Fibroblast of skin of left quadriceps (primary cell): ENCODE data around the gene CIZ1.
"Not testable (repeated sequence)": the region's sequence is repeated elsewhere in the genome, so short reads cannot be mapped to it uniquely, and the experiment has no call there.

ENCODE experiments used
- DNase-seq, 2 experiments: peaks; one replicate each; pipeline ENCODE4 v3.0.0-alpha.2; 2013; ENCODE audit warnings: low read depth in 2 of 2

CIZ1 gene

DNA sequence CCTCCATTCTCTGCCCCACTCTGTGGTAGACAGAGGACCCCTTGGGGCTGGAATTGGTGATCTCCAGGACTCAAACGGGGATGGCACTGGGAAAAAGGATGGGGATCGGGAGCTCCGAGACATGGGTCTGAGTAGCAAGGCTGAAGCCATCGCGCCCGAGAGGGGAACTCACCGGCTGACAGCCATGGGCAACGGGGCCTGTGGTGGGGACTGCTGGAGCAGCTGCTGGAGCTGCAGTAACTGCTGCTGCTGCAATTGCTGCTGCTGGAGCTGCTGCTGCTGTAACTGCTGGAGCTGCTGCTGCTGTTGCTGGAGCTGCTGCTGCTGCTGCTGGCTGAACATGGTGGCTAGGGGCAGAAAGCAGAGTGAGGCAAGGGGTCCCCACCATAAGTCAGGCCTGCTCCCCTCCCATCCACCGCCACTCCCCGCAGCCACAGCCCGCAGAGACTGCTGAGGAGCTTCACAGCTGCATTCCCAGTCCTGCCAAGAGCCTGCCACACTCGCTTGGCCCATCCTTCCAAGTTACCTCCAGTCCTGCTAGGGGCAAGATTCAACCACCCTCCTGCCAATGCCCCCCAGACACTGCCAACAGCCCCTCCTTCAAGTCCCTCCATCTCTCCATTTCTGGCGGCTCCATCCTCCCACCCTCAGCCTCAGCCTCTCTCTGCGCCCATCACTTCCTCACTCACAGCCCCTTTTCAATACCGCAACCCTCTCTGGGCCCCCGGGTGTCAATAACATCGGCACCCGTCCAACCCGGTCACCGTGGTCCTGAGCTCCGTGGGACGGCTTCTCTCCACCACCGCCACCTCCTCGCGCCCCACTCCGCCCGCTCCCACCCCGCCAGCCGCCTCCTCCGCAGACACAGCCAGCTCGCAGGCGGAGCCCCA, 611 bp downstream of the CIZ1 start:
- DNase-seq = no peak

DNA sequence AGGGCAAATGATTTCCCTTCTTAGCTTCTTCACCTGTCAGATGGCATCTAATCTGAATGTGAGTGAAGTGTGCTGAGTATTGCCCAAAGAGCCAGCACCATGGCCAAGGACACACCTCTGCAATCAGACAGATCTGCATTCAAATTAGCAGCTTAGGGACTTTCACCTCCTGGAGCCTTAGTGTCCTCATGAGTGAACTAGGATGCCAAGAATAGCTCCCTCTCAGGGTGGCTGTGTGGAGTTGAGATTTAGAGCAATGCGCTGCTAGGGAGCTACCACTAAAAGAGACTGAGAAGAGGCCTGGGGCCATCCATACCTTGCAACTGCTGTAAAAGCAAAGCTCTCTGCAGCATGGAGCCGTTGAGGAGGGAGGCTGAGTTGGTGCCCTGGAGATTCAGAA, 1.4 kb downstream of the CIZ1 start:
- no peak for DNase-seq

DNA sequence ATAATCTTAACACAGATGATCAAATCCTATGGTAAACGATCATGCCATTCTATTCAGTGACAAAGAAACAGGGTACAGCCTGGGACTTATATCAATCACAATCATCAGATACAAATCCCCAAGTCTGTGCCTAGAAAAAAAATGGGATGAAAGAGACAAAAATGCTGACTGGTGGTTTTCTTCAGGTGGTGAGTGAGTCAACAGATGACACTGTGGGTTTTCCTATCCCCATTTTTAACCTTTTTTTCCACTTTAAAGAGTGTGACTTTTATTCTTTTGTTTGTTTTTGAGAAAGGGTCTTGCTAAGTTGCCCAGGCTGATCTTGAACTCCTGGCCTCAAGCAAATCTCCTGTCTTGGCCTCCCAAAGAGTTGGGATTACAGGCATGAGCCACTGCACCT, 3.2 kb downstream of the CIZ1 start:
- DNase-seq = no peak

DNA sequence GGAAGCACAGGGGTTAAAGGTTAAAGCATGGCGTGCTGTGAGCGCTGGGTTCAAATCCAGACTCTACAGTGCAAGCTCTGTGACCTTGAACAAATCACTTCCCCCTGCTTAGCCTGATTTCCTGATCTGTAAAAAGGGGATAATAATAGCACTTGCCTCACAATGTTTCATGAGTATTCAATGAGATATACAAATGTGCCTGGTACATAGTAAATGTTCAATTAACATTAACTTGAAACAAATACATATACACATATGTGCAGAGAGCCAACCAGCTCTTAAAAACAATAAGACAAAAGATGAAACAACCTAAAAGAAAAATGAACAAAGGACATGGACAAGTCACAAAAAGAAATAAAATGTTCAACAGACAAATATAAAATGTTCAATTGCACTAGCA, 4.0 kb downstream of the CIZ1 start:
- DNase-seq = no peak

DNA sequence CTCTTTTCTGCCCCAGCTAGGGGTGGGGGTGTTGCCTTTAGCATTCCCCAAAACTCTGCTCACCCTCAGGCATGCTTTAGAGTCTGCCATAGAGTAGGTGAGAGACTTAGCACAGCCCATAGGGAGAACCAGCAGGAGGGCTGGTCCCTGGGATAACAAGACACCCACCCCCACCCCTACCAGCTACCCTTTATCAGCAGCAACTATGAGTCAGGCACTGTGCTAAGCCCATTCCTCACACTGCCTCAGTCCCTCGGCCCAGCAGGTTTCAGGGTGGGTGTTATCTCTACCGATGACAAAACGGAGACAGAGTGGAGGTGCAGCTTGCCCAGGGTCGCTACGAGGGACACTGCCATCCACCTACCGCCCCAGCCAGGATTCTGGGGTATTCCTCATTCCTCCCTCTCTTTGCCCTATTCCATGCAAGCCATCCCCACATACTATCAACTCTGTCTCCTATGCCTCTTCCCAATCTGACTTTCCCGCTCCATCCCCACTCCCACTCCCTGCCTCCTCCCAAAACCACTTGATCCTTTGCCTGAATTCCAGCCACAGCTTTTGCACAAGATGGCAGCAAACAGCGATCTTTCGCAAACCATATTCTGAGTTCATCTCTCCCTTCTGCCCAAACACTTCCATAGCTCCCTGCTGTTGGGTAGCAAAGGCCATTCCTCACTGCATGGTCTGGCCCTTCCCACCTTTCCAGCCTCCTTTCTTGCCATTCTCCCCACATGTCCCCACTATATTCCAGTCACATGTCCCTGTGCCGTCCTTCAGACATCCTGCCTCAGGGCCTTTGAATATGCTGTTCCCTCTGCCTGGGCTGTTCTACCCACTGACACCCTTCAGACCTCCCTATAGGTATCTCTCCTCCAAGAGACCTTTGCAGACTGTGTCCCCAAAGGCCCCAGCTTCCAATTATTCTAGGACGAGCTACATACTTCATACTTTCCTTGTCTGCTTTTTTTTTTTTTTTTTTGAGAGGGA, 5.1 kb downstream of the CIZ1 start:
- DNase-seq = no peak

DNA sequence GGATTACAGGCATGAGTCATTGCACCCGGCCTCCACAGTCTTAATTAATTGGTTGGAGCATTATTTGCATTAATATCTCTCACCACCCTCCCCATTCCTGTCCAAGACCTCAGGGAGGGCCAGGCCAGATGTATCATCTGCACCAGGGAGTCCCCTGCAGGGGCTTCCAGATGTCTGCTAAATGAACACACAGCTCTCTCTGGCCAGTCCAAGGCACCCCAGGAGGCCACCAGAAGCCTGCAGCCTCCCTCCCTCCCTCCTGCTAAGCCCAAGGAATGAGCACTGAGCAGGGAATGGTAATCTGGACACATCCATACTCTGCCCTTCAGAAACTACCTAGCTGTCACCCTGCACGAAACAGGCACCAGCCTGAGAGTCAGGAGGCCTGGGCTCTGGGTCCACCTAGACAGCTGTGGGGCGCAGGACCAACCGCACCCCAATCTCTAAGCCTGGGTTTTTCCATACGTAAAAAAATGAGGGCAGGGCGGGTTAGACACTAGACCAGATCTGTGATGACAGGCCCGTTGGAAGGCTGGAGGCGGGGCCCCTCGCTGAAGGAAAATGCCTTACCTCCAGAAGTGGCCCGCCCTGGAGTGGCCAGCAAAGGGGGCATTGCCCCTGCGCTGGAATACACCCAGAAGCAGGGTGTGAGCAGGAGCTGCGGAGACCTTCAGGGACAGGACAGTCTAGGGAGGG, 8.3 kb downstream of the CIZ1 start:
- DNase-seq = no peak

DNA sequence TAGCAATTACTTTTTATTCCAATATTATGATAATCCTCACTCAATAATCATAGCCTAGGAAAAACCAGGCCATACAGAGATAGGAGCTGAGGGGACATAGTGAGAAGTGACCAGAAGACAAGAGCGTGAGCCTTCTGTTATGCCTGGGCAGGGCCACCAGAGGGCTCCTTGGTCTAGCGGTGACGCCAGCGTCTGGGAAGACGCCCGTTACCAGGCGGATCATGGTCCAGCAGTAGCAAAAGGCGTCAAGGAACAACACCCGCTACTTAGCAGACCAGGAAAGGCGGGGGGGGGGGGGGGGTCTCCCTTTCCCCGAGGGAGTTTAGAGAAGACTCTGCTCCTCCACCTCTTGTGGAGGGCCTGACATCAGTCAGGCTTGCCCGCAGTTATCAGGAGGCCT, 9.9 kb downstream of the CIZ1 start:
- not testable (repeated sequence) for DNase-seq

DNA sequence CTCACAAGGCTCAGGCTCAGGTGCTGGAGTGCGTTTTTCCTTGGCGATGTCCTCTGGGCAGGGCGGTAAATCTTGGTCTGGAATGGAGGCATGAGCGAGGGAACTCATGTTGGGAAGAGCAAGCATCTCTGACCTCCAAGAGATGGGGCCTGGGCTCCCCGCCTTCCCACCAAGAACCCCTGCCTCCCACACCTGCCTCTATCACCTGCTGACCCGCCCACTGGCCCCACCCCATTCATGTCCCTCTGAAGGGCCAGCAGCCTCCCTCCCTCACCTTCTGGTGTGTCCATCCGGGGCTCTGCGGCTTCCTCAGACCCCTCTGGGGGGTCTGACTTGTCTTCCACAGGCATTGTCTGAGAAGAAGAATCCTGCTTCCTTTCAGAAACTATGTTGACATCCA, 10.9 kb downstream of the CIZ1 start:
- no peak for DNase-seq

DNA sequence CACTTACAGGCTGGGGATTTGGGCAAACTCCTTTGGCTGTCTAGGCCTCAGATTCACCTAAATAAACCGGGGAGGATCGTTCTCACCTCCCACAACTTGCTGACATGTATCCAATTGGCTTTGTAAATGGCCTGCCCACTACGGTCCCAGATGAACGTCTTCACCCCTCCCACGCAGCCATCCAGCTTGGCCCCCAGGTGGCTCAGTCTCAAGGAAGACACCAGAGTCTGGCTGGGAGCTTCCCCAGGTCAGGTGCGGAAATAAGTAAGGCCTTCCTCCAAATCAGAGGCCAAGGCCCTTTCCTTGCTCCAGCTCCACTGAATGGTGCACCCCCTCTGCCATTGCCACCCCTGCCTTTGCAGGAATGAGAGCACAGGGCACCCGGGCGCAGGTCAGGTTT, 11.4 kb downstream of the CIZ1 start:
- no peak for DNase-seq

DNA sequence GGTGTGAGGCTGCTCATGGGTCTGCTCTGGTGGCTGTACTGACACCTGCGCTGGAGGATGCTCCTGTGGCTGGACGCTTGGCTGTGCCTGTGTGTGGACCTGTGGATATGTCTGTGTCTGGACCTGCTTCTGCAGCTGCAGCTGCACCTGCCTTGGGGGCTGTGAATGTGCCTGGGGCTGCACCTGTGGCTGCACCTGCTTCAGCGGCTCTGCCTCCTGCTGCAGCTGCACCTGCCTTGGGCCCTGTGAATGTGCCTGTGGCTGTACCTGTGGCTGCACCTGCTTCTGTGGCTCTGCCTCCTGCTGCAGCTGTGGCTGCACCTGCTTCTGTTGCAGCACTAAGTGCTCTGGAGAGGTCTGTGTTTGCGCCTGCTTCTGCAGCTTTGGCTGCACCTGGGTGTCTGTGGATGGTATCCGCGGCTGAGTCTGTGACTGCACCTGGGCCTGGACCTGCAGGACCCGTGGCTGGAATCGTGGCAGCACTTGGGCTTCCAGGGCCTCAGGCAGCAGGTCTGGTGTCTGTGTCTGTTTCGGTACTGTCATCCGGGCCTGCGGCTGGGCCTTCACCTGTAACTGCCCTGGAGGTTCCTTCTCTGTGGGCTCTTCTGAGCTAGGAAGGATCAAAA, 12.5 kb downstream of the CIZ1 start:
- no peak for DNase-seq

DNA sequence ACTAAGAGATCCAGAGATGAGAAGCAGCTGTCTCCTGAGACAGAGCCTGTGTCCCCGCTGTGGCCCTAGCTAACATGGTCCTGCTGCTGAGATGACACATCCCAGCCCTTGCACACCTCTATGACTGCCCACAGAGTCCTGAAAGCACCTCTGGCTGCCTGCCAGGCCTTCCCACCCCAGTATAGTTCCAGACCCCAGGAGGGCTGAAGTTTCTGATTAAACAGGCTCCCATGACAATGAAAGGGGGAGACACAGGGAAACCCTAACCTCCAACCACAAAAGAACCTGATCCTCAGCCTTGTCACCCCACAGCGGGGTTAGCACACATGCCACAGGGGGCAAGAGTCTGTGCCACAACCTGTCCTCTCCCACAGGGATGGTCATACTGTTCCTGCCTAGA, 15.6 kb downstream of the CIZ1 start:
- DNase-seq = no peak

DNA sequence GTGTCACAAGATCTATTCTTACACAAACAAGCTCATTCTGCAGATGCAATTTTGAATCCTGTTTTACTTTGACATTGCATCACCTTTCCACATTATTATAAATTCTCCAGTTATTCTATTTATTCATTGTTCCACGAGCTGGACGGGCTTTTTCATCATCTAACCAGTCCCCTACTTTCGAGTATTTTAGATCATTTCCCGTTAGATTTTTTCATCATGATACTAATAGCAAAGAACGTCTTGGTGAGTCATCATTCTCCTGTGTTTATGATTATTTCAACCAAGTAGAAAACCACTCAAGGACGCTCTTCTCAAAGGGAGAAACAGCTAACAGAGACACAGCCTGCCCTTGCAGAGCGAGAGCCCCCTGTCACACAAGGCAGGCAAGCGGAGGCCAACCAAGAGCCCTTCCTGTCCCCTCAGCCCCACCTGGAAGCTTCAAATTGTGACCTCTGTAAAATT, 16.2 kb downstream of the CIZ1 start:
- no peak for DNase-seq

DNA sequence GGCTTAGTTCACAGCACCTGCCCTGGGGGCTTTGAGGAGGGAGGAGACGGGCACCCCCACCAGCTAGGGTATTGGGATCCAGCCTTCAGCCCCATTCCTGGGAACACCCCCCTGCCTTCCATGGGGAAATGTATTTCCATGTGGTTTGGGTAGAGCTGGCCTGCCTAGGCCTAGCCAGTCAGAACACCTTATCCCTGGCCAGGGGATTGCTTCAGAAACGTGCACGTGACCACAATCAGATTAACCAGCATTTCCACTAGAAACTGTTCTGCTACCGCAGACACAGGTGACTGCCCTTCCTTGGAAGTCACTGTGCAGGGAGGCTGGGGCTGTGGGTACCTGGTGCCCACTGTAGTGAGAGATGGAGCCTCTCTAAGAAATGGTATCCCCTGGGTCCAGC, 17.3 kb downstream of the CIZ1 start:
- DNase-seq = no peak

DNA sequence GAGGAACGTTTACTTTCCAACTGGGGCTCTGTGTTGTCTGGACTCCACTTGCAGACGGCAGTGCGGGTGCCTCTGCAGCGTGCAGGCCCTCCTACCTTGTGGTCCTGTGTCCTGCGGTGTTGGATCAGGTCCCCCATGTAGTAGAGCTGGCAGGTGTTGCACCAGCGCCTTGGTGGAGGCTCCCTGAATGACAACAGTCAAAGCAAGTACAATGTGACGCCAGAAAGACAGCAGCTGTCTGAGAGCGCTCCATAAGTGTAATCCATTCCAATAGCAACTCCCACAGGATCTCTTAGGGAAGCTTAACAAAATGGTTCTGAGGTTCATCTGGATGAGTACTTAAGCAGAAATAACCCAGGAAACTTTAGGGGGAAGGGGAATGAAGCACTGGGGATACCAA, 21.4 kb downstream of the CIZ1 start:
- no peak for DNase-seq

DNA sequence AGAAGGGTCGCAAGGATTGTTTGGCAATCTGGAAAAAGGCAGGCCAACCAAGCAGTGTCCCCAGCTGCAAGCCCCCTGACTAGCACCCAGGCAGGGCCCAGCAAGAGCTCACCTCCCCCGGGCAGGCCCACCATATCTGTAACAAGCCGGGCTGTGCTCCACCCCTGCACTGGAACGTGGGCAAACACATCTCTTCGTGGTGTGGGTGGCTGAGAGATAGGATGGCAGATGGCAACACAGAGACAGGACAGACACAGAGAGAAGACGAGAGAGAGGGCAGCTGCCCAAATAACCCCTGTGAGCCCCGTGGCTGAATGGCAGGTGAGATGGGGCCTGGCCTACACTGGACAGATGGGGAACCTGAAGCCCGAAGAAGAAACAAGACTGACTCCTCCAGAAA, 21.9 kb downstream of the CIZ1 start:
- DNase-seq = no peak

DNA sequence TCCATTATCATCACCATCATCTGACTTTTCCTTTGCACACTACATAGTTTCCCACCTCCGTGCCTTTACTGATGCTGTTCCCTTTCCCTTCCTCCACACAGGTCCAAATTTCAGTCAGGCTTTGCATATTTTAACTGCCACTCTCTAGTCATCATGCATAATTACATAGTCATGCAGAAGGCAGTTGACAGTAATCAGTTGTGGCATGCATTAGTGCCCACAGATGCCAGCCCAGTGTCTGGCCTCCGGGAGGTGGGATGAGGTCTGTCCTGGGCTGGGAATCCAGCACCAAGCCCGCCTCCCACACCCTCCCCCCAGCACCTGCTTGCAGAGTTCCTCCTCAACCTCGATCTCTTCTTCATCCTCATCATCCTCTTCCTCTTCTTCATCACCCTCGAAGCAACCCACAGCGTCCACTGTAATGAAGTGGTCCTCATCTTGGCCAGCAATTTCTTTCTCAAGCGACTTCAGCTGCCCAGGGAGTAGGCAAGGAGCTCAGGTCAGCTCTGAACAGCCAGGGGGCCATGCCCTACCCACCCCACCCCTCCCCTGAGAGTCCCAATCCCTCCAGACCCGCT, 22.6 kb downstream of the CIZ1 start:
- no peak for DNase-seq

DNA sequence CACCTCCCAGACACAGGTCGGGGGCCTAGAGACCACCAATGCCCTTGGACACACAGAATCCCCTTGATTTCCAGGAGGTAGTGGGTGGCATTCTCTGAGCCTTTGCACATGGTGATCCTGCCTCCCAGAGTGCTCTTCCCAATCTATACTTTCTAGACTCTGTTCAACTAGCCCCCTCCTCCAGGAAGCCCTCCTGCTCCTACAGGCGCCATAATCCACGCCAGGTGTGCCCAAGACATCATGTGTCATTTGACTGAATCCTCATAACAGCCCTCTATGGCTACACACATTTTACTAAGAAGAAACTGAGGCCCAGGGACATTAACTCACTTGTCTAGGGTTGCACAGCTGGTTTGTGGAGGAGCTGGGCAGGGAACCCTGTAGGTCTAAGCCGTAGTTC, 24.2 kb downstream of the CIZ1 start:
- no peak for DNase-seq

DNA sequence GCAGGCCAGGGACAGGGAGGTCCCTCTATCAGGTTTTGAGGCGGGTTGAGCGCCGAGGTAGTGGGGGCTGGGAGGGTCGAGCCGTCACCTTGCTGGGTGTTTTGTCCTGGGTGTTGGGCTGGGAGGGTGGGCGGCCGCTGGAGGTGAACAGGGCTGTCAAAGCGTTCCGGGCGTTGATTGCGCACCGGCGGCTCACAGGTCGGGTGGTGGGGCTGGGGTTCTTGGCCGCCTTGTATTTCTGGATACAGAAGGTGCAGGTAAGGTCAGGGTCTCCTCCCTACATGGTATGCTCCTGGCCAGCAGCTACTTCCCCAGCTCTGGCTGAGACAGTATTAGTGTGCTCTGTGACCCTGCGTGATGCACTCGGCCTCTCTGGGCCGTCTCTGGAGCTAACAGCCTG, 25.2 kb downstream of the CIZ1 start:
- no peak for DNase-seq

DNA sequence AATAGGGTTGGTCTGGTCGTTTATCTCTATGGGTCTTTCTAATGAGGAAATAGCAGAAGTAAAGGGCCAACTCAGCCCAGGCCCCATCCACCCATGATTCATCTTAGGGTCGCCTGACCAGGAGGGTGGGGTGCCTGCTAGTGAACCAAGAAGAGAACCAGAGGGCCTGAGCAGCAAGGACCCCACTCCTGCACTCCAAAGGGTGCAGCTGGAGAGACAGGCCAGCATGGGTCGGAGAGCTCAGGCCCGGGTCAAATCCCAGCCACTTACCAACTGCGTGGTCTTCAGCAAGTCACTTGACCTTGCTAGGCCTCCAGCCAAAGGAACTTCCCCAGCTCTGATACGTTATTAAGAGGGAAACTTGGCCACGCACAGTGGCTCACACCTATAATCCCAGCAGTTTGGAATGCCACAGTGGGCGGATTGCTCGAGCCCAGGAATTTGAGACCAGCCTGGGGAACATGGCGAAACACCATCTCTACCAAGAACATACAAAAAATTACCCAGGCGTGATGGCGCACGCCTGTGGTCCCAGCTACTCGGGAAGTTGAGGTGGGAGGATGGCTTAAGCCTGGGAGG, 27.0 kb downstream of the CIZ1 start:
- no peak for DNase-seq

DNA sequence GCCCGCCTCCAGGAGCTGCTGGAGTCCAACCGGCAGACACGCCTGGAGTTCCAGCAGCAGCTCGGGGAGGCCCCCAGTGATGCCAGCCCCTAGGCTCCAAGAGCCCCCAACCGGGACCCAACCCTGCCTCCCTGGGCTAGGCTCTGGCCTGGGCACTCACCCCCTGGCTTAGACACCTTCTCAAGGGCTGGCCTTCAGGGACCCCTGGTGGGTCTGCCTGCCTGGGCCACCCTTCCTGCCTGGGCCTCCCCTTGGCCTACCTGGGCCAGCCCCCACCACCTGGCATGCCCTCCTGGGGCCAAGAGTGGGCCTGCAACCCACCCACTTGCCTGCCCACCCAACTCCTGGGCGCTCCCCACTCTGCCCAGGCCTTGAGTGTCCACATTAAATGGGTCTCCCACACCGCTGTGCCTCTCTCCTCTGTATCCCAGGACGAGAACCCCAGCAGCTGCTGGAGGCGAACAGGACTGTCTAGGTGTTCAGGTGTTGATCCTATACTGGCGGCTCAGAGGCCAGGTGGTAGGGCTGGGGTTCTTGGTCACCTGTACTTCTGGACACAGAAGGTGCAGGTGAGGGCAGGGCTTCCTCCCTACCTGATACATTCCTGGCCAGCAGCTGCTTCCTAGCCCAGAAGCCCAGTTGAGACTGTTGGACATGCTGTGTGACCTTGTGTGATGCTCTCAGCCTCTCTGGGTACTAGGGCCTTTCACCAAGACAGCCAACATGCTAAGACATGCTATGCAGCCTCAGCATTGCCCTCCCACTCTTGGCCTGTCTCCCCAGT, 27.7 kb downstream of the CIZ1 start:
- DNase-seq = no peak
